HG03439 (cell line): Measurements from ENCODE around the gene CAMK1D.

ENCODE experiments used
- ATAC-seq: cut with Tn5 transposase; IDR thresholded peaks from one replicate; pipeline ENCODE4 v1.9.1; 2021; ENCODE audit warnings: mild to moderate bottlenecking, moderate library complexity; ENCODE audit not compliant: unreplicated experiment

Gene CAMK1D

DNA sequence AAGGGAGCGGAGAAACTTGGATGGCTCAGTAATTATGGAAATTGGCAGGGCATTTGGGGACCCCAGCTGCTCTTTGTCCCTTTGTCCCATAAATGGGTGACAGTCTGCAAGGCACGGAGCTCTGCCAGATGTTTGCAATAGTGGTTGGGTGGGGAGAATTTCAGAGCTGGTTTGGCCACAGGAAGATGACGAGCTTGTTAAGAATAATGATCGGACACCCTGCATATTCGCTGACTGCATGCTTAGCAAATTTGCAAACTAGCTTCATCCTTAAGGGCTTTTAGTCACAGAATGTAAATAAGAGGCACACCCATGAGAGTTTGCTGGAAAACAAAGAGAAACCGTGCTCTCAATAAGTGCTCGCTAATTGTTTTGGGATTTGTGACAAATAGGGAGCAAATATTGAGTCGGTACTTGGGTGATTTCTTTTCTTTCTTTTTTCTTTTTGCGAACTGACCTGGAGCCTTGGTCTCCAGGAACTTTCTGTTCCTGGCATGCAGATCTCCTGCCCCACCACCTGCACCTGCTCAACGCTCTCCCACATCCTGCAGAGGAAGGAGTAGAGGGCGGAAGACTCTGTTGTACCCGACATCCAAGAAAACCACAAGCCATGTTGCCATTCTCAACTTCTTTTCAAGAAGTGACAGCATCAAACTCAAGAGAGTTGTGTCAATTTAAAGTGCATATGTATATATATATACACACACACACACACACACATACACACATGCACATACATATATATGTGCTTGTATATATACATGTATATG lies 238.9 kb downstream of the CAMK1D start:
- ATAC-seq, result no peak

DNA sequence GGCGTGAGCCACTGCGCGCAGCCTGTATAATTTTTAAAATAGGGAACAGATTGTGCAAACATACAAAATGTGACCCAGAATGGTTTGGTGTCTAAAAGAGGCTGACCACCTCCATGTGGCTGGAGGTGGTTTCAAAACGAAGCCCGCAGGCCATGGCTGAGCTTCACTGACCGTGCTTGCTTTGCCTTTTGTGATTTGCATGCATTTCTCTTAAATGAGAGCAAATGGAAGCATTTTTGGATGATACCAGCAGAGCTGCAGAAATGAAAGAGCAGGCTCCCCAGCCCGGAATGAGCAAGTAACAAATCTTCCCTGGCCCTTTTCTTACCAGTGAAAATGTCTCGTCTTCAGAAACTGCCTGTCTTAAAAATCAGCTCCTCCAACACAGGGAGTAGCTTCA lies 239.9 kb downstream of the CAMK1D start:
- ATAC-seq, result no peak

DNA sequence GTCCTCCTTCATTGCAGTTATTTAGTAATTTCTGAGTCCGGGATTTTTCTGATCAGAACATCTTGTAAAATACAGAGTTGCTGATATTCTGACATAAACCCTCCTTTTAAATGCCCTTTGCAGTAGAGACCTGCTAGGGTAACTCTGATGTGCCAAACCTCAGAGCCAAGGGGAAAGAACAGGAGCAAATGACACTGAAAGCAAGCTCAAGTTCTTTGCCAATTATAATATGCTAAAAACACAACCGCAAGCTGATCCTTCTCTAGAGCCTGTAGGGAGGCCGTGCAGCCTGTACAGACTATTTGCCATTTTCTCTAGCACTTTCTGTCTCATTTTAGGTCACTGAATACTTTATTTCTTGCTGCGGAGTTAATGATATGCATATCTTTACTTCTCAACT lies 240.4 kb downstream of the CAMK1D start:
- no peak for ATAC-seq

DNA sequence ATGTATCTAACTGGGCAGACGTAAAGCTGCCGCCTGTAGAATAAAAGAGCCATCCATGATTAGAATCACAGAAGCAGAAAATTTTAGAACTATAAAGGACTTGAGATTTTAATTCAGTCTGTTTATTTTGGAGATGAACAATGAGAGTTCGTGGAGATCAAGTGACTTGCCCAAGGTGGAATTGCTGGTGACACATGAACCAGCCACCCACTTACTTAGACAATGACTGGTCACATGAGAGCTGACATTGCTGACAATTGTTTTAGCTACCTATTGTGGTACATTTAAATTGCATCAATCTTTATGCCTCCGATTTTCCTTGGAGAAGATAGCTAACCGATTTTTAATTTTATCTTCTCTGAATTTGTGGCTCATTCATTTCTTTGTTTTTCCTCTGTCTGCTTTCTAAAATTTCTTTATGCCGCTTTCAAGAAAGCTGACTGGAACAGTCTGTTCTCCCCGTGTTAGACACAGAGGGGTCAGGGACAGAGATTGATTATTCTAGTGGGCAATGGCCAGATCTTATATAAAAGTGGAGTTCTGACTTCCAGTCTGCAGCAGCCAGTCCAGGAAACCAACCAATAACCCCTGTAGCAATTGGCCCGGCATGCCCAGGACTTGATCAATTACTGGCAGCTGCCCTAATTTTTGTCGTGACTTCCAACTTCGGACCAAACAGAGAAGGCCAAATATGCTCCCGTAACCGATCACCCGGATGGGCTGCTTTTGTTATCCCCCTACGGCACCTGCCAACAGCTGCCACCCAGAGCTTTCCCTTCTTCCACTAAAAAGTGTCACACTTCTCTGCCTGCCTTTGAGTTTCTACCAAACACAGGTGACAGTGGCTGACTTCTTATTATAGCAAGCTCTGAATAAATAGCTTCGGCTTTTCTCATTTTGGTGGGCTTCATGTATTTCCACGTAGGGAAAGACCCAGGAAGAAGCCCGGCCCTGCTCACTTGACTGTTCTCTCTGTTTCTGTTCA lies 241.6 kb downstream of the CAMK1D start:
- no peak for ATAC-seq

DNA sequence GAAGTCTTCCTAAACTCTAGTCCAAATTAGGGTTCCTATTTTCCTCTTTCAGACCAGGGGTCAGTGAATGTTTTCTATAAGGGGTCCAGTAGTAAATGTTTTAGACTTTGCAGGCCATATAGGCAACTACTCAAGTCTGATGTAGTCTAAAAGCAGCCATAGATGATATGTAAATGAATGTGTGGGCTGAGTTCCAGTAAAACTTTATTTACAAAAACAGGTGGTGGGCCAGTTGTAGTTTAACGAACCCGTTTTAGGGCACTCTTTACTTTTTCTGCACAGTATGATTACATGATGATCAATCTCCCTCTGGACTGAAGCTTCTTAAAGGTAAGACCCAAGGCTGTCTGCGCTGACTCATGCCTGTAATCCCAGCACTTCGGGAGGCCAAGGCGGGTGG lies 243.6 kb downstream of the CAMK1D start:
- no peak for ATAC-seq

DNA sequence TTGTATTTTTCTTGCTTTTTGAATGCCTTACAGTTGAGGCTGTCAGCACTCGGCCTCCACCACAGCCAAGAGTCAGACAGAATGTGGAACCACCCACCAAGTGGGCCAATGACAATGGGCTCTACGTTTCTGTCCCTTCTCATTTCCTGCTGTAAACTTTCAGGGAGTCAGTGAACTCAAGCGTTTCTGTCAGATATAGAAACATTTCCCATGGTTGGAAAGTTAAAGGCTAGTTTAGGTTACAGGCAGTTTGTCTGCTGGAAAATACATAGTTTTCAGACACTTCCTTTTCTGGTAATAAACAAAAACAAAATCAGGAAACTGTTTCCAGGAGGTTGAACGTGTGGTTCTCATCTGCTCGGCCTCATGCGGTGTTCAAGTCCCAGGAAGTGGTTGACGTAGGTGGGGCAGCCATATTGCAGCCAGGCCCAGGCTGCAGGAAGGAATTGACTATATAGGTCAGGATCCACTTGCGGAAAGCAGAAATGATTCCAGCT lies 245.1 kb downstream of the CAMK1D start:
- no peak for ATAC-seq

DNA sequence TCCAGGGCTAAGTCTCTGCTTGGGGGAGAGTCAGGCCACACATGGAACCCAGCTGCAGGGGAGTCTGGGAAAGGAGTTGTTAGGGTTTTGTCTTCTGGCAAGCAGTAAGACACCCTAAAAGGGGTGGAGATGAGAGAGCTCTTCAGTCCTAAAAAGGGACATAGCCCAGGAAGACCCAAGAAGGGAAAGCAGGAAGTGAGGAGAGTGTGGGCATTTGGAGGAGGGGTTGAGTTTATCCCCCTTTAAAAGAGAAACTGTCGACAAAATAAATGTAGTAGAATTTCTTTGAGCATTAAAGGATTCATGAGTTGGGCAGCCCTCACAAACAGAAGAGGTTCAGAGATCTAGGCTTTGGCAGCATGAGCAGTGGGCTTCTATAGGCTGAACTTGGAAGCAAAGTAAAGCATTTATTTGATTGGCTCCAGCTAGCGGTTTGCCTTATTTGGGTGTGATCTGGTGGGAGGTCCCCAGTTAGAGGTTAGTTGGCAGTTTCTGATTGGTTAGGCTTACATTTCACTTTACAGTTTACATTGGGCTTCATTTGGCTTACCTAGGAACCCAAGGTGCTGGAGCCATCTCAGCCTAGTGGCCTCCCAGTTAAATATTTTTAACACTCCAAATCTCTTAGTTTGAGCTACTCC lies 246.7 kb downstream of the CAMK1D start:
- no peak for ATAC-seq

DNA sequence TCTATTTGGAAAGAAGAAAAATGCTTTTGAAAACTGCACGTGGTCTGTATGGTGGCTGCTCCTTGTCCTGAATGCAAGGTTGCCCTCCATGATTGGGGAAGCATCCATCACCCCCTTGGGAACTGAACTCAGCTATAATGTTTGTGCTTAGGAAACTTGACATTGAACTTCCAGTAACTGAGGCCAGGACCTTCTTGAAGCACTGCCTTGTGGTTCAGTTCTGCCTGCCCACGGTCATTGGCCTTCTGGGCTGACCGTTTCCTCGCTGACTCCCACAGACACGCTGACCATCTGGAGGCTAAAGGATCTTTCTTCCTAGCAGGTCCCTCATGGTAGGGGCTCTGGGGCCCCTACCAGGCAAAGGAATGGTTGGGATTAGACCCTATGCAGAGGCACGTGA lies 247.8 kb downstream of the CAMK1D start:
- no peak for ATAC-seq

DNA sequence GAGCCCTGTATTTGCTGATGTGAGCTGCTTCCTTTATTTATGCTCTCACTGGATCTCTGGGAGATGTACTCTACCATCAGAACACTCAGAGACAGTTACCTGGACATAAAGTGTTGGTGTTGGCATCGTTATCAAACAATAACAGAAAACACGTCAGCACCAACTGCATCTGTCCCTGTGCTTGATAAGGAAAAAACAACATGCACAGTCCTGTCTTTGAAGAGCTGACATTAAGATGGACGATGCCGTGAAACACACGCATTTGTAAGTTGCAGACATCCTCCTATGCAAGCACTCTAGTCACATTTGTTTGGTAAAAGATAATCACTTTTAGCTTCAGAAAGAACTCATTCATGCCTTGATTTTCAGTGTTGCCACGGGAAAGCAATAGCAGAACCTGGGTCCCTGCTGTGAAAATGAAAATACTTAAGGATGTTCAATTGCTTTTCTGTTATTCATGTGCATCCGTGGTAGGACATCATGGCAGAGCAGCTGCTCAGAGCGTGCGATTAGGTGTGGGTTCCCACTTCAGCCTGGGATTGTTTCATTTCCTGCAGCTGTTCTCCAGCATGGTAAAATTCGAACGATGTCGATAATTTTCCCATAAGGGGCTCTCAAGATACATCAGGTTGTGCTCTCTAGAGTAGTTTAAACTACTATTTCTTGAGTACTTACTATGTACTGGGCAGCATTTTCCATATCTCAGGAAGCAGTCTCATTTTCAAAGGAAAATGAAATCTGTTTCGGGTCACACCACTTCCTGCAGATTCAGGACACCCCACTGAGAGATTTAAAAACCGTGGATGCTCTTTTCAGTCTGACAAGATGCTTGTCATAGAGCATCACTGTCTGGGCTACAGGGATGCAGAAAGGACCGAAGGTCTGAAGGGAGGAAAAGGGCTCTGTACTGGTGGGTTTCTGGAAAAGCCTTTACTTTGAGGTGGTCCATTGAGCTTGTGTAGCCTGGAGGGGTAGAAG lies 248.7 kb downstream of the CAMK1D start:
- no peak for ATAC-seq

DNA sequence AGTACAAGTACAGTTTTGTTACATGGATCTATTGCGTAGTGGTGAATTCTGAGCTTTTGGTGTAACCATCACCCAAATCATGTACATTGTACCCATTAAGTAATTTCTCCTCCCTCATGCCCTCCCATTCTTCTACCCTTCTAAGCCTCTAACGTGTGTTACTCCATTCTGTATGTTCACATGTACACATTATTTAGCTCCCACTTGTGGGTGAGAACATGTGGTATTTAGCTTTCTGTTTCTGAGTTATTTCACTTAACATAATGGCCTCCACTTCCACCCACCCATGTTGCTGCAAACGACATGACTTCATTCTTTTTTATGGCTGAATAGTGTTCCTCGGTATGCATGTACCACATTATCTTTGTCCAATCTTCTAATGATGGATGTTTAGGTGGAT lies 251.3 kb downstream of the CAMK1D start:
- no peak for ATAC-seq

DNA sequence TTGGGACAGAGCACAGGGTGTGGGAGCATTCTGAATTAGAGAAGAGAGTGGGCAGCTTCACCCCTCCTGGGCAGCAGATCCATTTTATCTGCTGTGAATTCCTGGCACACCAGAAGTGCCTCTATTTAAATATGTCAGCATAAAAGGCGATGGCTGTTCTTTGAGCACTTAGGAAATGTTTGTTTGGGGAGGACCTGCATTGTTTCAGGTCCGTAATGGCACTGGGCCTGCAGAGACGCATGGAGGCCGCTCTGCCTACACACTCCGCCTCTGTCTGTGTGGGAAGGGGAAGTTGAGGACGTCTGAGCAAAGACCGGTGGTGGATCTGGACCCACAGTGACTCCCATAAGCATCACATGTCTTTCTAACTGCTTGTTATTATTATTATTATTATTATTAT lies 253.2 kb downstream of the CAMK1D start:
- no peak for ATAC-seq

DNA sequence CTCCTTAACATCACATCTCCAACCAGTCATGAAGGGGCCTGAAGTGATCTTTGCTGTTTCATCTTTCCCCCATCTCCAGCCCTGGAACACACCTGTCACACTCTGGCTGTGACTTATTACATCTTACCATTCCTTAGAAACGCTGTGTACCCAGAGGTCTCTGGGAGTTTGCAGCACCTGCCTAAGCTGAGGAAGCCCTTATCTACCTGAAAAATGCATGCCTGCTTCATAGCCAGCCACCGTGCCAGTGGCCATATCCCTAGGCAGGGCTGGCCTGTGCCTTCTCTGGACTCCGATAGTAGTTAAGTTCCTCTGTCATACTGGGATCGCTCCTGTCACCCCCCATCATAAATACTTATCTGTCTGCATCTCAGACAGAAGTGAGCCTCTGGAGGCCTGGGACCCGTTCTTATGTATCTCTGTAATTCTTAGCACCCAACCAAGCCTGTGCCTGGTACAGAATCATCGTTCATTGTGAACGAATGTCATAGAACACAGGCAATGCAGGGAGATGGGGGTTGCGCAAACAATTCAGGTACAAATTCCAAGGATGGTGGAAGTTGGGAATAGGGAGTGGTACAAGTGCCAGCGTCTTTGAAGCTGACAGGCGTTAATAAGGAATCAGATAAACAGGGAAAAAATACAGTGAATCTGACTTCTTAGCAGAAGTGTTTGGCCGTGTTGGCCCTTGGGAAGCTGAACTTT lies 254.6 kb downstream of the CAMK1D start:
- ATAC-seq, result no peak

DNA sequence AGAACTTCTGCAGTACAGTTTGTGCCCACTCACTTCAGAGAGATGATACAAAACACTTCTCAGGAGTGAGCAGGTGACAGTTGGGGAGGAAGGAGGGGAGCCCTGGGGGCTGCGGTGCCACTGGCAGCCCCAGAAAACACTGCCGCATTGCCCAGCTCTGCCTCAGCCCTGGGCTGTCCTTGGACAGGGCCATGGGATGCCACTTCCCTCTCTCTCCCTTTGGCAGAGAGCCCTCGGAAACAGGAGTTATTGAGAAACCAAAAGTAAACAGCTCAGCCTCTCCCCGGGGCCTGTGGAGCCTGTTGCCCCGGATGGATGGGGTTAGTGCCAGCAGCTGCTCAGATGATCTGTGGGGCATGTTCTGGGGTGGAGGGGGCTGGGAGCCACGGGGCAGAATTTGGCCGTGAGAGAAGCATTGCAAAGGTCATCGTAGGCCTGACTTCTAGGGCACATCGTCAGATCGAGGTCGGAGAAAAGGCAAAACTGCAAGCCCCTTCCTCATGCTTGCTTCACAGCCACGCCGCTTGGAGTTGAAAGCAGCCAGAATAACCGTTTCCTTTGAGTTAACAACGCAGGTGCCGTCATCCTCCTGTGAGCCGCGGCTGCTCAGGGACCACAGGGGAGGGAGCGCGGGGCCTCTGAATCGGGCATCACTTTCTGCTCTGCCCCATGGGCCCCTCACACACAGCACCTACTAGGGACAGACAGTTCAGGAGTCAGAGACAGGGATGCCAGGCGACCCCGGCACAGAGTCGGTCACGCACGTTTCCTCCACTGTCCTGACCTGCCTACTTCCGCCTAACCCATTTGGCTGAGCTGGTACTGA lies 256.4 kb downstream of the CAMK1D start:
- peak; percentile 79 for ATAC-seq

DNA sequence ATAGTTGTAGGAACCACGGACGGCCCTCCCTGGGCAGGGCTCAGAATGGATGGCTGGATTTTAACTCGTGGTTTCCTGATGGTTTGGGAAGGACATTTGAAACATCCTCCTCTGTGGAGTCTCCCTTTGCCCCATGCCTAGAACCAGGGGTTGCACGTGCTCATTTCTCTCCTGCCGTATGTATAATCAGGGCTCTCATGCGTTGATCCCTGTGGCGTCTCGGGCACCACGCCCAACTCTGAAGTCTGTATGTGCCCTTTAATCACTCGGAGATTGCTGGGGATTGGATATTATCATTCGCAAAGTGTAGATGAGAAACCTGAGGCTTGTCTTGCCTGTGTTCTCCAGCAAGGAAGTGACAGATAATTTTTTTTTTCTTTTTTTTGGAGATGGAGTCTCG lies 257.1 kb downstream of the CAMK1D start:
- ATAC-seq, result no peak

DNA sequence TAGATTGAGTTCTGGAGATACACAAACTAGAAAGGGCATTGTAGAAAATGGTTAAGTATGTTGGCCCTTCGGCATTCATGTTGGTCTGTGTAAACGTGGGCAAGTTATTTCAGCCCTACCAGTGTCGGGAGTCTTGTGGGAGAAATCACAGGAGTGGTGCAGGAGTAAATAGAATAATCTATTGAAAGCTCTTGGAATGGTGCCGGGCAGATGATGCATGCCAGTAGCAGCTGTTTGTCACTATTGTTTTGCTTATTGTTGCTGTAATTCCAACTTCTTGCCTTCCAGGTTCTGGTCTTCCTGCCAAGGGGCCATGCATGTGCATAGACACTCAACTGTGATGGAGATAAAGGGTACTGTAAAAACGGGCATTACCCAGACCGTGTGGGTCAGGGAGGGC lies 259.4 kb downstream of the CAMK1D start:
- ATAC-seq, result no peak

DNA sequence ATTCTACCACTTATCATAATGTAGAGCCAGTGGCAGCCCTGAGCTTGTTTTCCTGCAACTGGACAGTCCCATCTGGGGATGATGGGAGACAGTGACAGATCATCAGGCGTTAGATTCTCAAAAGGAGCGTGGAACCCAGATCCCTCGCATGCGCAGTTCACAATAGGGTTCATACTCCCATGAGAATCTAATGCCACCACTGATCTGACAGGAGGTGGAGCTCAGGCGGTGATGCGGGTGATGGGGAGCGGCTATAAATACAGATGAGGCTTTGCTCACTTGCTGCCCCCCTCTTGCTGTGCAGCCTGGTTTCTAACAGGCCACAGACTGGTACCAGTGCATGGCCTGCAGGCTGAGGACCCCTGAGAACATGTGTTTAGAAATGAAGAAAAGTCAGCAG lies 260.1 kb downstream of the CAMK1D start:
- no peak for ATAC-seq

DNA sequence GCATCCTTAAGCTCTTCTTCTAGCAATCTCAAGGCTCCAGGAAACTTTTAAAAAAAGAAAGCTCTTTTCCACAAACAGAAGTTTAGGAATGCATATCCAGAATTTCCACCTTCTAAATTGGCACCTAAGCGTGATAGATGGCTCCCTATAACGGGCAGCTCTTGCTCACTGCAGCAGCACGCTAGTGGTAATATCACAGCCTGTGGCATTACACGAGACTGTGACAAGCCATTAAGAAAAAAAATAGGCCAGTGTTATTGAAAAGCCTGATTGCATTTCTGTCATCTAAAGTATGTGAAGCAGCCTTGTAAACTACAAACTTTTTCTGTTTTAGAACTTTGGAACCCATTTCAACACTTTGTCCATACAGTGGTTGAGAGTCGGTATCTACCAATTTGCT lies 263.8 kb downstream of the CAMK1D start:
- no peak for ATAC-seq

DNA sequence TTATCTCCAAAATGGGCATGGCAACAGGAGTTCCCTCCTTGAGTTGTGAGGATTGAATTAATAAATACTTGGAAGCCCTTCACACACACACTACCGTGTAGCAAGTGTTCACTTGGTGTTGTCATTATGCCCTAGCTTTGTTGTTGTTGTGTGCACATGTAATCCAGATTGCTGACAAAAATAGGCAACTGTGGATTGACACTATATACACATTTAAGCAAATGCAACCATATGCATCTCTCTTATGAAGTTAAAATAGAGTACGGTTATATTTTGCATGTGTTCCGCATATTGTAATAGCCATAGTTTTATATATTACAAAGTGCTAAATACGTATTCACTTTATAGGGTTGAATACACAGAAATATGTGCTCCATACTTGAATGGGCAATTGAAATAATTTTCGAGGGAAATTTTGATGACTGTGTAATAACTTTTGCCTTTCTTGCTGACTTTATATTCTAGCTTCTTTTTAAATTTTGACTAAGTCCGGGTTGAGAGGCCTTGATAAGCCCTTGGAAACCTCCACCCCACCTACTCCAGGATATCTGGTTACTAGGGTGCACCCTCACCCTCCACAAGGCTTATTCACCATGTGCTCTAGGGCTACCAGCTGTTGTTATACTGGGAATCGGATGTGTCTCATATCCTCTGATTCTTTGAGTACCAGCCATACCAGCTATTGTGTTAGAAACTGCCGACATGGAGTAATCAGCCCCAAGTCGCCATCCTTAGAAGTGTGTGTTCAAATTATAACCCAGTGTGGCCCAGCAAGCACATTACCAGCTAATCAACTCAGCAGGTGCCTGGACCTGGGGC lies 265.0 kb downstream of the CAMK1D start:
- ATAC-seq, result no peak
